ENCODE data around the gene METTL9.
A peak's percentile ranks its signal among the peaks of the same experiment; 100 is the strongest.
"Not testable (repeated sequence)": the region's sequence is repeated elsewhere in the genome, so short reads cannot be mapped to it uniquely, and the experiment has no call there.

METTL9 gene

DNA sequence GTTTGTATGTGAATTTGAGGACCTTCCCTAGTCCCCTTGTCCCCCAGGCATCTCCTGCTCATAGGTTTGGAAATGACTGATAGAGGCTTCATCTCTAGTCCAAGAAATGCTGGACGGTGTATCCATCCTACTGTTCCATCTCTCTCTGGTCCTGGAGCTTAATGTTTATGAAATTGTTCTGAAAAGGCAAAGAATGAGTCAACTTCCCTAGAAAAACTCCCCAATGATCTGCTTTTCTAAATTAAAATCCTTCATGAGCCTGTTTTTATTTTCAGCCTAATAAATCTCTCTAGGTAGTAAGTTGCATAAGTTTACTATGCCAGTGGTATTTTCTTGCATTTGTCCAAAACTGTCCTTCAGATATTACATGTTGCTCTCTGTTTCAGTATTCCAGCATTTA is 55.1 kb downstream of the METTL9 start:
- DNase-seq (ENCODE audit: insufficient read length, low spot score) (no peak), FAIRE-seq (no peak)

DNA sequence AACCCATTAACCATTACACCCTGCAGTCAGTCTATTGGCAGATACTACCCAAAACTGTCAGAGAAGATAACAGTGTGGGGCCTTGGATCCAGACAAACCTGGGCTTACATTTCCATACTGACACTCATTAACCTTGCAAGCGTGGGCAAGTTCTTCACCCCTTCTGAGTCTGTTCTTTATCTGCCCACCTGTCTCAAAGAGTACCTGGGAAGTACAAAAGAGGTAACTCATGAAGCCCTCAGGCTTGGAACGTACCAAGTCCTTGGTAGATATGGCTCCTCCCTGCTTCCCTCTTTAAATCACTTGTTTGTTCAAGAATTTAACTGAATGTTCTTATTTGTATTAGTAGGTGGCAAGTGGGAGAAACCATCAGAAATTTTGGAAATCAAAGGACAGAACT is 55.5 kb downstream of the METTL9 start:
- FAIRE-seq (no peak), DNase-seq (ENCODE audit: insufficient read length, low spot score) (no peak)

DNA sequence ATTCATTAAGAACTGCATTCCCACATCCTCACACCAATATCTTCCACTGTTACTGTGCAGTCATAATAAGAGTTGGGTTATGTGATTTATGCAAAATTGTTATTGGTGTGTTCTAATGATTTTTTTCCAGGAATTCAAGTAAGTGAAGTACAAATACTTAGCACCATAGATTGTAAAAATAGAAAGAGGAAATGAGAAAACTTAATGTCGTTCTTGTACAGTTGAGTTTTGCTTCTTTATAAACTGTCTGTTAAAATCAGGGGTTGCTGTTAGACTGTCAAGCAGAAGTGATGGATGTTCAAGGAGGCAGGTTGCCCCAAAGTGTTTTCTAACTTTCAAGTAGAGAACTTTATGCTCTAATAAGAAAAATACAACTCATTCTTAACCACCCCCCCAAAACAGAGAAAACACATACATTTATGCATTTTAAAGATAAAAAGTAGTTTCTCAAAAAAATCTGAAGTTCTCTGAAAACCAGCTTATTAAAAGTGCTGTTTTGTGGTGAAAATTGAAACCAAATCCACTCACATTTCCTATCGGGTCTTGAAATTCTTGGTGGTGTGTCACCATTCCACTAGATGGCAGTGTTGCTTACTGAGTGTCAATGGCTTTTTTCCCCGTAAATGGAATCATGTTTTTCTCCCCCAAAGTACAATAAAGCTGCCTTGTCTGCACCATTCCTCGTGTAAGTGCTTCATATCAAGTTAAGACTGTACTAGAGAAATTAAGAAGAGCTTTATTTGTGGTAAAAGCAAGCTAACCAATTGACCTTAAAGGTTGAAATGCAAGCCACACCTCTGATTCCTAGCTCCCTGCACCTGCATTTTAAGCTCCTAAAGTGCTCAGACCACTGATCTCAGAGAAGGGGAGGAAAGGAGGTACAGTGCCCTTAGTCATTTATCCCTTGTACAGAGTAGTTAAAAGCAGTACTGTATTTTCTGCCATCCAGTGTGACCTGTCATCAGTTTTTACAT is 57.7 kb downstream of the METTL9 start:
- FAIRE-seq (no peak), DNase-seq (ENCODE audit: insufficient read length, low spot score) (peak; percentile 62)

DNA sequence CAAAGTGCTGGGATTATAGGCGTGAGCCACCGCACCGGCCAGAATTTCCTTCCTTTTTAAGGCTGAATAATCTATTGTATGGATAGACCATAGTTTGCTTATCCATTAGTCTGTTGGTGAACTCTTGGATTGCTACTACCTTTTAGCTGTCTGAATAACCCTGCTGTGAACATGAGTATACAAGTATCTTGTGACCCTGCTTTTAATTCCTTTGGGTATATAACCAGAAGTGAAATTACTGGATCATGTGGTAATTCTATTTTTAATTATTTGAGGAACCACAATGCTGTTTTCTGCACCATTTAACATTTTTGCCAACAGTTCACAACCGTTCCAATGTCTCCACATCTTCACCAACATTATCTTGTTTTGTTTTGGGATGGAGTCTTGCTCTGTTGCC is 59.7 kb downstream of the METTL9 start:
- no peak for FAIRE-seq
- no peak for DNase-seq (ENCODE audit: insufficient read length, low spot score)

DNA sequence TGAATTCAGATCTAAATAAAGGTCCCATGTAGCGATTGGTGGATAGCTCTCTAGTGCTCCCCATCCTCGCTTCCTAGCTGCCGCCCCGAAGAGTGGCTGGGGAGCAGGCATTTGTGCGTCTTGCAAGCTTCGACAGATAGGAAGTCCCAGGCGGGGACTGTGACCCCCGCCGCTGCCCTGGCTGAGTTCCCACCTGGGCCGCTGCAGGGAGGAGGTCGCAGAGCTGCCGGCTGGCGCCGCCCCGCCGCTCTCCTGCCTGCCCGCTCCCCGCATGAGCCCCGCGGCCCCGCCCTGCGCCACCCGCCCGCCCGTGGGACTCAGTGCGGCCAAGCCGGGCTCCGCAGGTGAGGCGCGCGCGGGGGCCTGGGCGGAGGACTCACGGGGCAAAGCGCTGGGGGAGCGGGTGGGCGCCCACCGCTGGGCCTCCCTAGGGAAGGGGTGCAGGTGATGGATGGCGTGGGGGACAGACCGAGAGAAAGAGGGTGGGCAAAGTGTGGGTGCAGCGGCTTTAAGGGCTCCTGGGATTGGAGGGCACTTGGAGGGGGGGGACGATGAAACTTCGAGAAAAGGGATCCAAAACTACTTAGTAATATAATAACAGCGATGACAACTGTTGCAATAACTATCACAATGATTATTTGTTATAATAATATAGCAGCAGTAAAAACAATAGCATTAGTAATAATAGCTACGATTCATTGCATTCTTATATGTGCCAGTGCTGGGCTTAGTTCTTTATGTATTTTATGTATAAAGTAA is 64.7 kb downstream of the METTL9 start, which contains the start of gene OTOA:
Gene OTOA (plus strand): TSS at position 80 of the 759 bp plus-strand sequence. CDS start 14,547 bp downstream, outside the sequence.
- DNase-seq (ENCODE audit: insufficient read length, low spot score) = no peak
- no peak for FAIRE-seq

- FAIRE-seq (no peak), DNase-seq (ENCODE audit: insufficient read length, low spot score) (no peak)
Measured at GRCh38 chr16:21664801-21665492, 65.6 kb downstream of the METTL9 start.

DNA sequence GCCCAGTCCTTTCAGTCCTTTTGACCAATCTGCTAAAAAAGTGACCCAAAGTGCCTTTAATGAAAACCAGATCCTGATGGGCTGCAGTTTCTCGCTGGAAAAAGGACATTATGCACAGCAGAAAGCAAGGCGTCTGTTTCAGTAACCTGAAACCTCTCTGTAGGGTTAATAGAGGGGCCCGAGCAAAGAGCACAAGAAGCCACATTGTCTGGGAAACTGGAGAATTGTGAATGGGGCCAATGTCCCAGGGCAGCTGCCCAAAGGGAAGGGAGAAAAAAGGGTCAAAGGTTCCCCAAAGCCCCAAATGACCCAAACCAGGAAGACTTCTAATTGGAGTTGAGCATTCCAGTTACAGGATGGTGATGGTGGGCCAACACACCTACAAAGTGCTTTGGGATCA is 67.4 kb downstream of the METTL9 start:
- FAIRE-seq (no peak), DNase-seq (ENCODE audit: insufficient read length, low spot score) (no peak)

- DNase-seq (ENCODE audit: insufficient read length, low spot score) (no peak), FAIRE-seq (no peak)
Measured at GRCh38 chr16:21667575-21667974, 68.2 kb downstream of the METTL9 start.

- FAIRE-seq = no peak
Measured at GRCh38 chr16:21673469-21673868, 74.1 kb downstream of the METTL9 start.

GRCh38 chr16:21674456-21674855 is 75.1 kb downstream of the METTL9 start:
- not testable (repeated sequence) for DNase-seq (ENCODE audit: insufficient read length, low spot score); FAIRE-seq

More at GRCh38 chr16:21673469-21673868, 74.1 kb downstream of the METTL9 start:
- DNase-seq (ENCODE audit: insufficient read length, low spot score) = no peak

GRCh38 chr16:21680714-21681113 is 81.3 kb downstream of the METTL9 start:
- DNase-seq (ENCODE audit: insufficient read length, low spot score); FAIRE-seq: not testable (repeated sequence)

- FAIRE-seq (no peak), DNase-seq (ENCODE audit: insufficient read length, low spot score) (no peak)
Measured at GRCh38 chr16:21683184-21683583, 83.8 kb downstream of the METTL9 start.

GRCh38 chr16:21684199-21684598 is 84.8 kb downstream of the METTL9 start:
- DNase-seq (ENCODE audit: insufficient read length, low spot score) (no peak), FAIRE-seq (no peak)

GRCh38 chr16:21685034-21685455 is 85.7 kb downstream of the METTL9 start:
- peak; percentile 25 for DNase-seq (ENCODE audit: insufficient read length, low spot score)
- no peak for FAIRE-seq

DNA sequence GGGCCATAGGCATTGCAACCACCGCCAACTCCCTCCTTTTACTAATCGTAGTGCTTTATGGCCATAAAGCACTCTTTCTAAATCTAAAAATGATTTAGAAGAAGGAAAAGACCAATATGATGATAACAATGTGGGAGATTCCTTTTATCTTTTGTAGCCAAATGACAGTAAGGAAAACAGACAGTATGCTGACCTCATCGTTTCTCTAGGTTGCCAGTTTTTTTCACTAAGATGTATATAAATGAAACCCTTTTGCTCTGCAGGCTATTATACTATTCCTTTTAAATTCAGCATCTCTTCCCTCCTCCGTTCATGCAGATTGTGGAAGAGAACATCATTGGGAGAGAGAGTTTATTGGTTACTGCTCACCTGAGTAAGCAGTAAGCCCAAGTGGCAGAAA is 89.7 kb downstream of the METTL9 start:
- no peak for DNase-seq (ENCODE audit: insufficient read length, low spot score)
- FAIRE-seq = no peak

DNA sequence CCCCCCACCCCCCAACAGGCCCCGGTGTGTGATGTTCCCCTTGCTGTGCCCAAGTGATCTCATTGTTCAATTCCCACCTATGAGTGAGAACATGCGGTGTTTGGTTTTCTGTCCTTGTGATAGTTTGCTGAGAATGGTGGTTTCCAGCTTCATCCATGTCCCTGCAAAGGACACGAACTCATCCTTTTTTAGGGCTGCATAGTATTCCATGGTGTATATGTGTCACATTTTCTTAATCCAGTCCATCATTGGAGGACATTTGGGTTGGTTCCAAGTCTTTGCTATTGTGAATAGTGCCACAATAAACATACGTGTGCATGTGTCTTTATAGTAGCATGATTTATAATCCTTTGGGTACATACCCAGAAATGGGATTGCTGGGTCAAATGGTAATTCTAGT is 91.6 kb downstream of the METTL9 start:
- not testable (repeated sequence) for FAIRE-seq; DNase-seq (ENCODE audit: insufficient read length, low spot score)

DNA sequence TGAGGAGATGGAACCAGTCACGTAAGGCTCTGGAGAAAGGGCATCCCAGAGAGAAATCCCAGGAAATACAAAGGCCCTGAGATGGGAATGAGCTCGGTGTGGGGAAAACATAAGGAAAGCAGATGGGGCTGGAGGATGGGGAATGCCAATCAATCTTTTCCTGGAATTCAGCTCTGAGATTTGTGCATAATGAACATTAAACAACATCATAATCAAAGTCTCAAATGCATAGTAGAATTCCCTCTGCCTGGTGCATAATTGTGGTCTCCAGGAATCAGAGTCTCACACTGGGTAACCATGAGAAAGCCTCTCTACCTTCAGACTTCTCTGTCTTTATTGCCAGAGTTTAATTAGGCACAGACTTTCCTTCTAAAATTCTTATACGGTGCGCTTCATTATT is 95.2 kb downstream of the METTL9 start:
- FAIRE-seq (no peak), DNase-seq (ENCODE audit: insufficient read length, low spot score) (no peak)

DNA sequence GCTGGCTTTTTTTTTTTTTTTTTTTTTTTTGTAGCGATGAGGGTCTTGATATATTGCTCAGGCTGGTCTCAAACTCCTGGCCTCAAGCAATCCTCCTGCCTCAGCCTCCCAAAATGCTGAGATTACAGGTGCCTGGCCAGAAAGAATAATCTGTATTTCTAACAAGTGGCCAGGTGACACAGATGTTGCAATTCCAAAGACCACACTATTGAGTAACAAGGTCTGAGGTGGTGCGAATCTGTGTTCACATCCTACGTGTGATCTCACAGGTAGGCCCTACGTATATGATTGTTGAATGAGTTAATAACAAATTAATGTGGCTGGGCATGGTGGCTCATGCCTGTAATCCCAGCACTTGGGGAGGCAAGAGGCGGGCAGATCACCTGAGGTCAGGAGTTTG is 97.7 kb downstream of the METTL9 start:
- no peak for FAIRE-seq
- no peak for DNase-seq (ENCODE audit: insufficient read length, low spot score)

DNA sequence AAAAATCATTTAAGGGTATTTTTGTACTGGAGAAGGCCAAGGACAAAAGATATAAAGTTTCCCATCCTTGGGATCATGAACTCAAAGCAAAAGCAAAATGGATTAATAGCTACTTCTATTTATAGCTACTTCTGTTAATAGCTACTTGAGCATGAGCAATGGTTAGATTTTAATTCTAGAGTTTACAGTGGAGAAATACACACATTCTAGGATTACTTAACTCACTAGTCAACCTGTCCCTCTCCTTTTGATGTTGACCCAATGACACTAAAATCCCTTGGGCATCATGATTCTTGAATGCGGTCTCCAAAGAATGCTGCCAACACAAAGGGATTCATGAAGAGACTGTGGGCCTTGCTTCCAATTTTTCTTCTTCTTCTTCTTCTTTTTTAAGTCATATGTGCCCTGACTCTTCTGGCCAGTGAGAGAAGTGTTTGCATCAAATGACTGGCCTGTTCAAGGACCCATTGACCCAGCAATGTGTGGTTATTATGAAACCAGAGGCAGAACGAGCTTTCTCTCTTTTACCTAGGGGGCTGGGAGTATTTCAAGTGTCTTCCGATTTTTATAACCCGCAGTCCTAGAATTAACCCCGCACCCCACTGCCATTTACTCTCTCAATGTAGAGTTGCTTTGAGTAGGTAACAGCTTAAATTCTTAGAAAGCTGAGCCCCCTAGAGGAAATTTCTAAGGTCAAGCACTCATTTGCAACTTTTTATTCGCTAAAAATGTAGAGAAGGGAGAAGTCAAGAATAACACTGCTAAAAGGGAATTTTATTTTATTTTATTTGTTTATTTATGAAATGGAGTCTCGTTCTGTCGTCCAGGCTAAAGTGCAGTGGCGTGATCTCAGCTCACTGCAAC is 99.0 kb downstream of the METTL9 start:
- no peak for FAIRE-seq

GRCh38 chr16:21701271-21701670 is 101.9 kb downstream of the METTL9 start:
- FAIRE-seq (no peak), DNase-seq (ENCODE audit: insufficient read length, low spot score) (no peak)

More for the DNA sequence above, 99.0 kb downstream of the METTL9 start:
- no peak for DNase-seq (ENCODE audit: insufficient read length, low spot score)
